ENCODE results near the gene KPNA1.

The KPNA1 gene

DNA sequence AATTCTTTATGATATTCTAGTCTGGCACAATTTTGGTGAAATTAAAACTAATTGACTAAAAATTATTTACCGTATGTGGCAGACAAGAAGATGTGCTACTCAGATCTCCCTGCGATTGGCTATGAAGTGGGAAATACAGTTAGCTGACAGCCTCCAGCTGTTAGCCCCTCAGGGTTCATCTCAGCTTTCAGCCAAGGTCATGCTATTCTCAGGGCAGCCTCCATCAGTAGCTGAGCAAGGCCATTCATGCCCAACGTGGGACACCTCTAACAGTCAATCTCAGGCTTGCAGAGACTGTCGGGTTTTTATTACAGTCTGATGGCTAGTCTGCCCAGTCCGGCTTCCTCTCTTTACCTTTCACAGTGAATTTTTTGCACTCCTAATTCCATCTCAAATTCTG lies 42.6 kb upstream of the KPNA1 start:
- Histone ChIP-seq H3K9me3 (replicated peaks in 1 of 11) (no peaks in the 10 kb centered on the region), H3K4me3 (no peak overlapping the region), H3K4me1 (peaks cover 0 to 21% (median 10%) of the 10 kb centered on the region in 10 experiments; a peak in 15 of 20 replicates), H3K9ac (no peak overlapping the region), H3K4me2 (no peak overlapping the region), H3K27me3 (no peaks in the 10 kb centered on the region), H3K36me3 (peaks cover 35 to 77% (median 54%) of the 10 kb centered on the region in 11 experiments), H3K27ac (no peak overlapping the region), H4K20me1 (peaks cover 0 to 27% (median 0%) of the 10 kb centered on the region in 11 experiments; a peak in 1 of 22 replicates)
- no peak for TF ChIP-seq Cebpa-rat (IDR thresholded peaks at IDR 0.05)

DNA sequence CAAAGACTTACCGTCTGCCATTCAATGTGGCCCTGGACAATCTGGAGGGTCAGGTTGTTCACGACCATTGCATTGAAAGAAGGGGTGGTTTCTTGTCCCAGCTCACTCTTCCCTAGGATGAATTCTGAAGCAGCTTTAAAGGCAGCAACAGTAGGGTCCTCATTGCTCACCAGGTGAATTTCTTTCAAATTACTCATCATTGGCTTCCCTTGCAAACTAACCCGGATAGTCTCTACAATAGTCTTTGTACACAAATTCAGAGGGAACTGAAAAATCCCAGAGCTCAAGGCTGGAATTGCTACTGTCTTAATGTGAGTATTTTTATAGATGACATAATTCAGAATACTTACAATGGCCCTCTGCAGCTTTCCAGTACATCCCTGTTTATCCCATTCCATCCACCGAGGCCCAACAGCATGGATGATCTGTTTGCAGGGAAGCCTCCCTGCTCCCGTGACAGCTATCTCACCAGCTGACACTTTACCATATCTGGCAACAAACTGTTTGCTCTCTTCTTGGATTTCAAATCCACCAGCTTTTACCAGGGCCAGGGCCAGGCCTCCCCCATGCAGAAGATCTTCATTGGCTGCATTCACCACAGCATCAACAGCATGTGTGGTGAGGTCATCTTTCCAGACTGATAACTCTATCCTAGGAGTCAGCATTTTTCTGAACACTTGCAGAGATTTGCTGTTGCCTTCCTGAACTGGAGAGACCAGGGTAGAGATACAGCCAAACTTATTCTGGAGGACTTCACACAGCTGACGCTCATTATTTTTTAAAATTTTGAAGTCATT lies 40.7 kb upstream of the KPNA1 start:
- Histone ChIP-seq H3K9me3 (replicated peaks in 1 of 11) (no peaks in the 10 kb centered on the region), H4K20me1 (peaks cover 0 to 26% (median 0%) of the 10 kb centered on the region in 11 experiments; a peak in 1 of 22 replicates), H3K27me3 (no peaks in the 10 kb centered on the region), H3K27ac (no peak overlapping the region), H3K4me3 (no peak overlapping the region), H3K9ac (no peak overlapping the region), H3K4me2 (no peak overlapping the region), H3K4me1 (peaks cover 0 to 10% (median 8%) of the 10 kb centered on the region in 10 experiments; a peak in 12 of 20 replicates), H3K36me3 (peaks cover 40 to 96% (median 71%) of the 10 kb centered on the region in 11 experiments)
- TF ChIP-seq Cebpa-rat (IDR thresholded peaks at IDR 0.05): no peak

DNA sequence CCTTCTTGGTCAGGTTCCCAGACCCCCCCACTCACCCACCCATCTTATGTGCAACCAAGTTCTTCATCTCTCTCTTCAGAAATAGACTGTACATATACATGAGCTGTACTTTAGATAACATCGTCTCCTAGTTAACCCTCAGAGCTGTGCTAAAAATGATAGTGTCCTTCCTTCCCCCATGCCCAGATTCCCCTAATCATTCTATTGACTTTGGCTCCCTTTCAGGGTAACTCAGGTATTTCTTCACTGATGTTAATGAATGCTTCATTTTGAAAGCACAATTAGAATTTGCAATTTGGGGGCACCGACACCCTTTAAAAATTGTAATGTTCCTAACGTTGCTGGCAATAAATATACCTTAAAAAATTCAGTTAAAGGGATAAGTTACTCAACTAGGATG lies 38.4 kb upstream of the KPNA1 start:
- Histone ChIP-seq H3K9me3 (replicated peaks in 1 of 11) (no peaks in the 10 kb centered on the region), H3K4me1 (no peaks in the 10 kb centered on the region), H3K9ac (no peak overlapping the region), H3K4me2 (no peak overlapping the region), H3K27ac (no peak overlapping the region), H4K20me1 (peaks cover 0 to 20% (median 0%) of the 10 kb centered on the region in 11 experiments; a peak in 1 of 22 replicates), H3K4me3 (no peak overlapping the region), H3K36me3 (peaks cover 47 to 100% (median 76%) of the 10 kb centered on the region in 11 experiments), H3K27me3 (no peaks in the 10 kb centered on the region)
- TF ChIP-seq Cebpa-rat (IDR thresholded peaks at IDR 0.05): no peak

DNA sequence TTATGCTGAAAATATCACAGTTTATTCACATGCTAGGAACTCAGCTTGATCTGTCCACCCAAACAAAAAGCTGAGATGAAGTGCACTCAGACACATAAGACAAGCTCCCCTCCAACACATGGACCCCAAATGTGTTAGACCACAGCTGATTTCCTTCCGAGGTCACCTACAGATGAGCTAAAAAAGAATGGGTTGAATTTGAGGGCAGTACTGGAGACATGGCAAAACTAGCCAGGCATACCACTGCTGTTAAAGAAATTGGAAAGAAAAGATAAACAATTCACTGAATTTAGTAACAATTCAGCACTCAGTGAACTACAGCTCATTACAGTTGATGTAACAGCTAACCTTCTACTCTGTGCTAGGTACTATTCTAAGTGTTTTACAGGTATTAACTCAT lies 33.9 kb upstream of the KPNA1 start:
- H3K36me3 ChIP-seq: peaks cover 32 to 99% (median 71%) of the 10 kb centered on the region in 11 experiments
- no peak for TF ChIP-seq Cebpa-rat (IDR thresholded peaks at IDR 0.05)

DNA sequence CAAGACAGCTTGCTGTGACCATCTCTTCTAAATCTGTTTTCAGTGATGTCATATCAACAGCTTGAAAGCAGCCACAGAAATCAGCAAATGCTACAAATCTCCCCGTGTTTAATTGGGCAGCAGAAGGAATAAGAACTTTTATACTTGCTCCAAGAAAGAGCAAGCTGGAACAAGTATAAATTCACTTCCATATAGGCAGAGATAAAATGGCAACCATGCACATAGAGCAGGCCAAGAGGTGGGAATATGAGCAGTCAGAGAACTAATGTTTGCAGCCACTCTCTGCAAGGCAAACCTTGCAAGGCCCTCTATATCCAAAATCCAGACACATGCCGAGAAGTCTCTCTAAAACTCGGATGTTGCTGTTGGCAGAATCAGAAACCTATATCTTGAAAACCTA lies 33.3 kb upstream of the KPNA1 start:
- no peak for TF ChIP-seq Cebpa-rat (IDR thresholded peaks at IDR 0.05)
- H3K9me3 ChIP-seq (replicated peaks in 1 of 11): no peaks in the 10 kb centered on the region
- H3K9ac ChIP-seq: no peak overlapping the region
- H3K27ac ChIP-seq: no peak overlapping the region
- no peak overlapping the region for H3K4me2 ChIP-seq
- H3K27me3 ChIP-seq: no peaks in the 10 kb centered on the region
- no peak overlapping the region for H3K4me3 ChIP-seq
- no peaks in the 10 kb centered on the region for H4K20me1 ChIP-seq
- no peaks in the 10 kb centered on the region for H3K4me1 ChIP-seq
- H3K36me3 ChIP-seq: peaks cover 37 to 99% (median 74%) of the 10 kb centered on the region in 11 experiments

More for the DNA sequence above, 33.9 kb upstream of the KPNA1 start:
- no peaks in the 10 kb centered on the region for H3K27me3 ChIP-seq
- H3K9ac ChIP-seq: no peak overlapping the region
- H3K4me2 ChIP-seq: no peak overlapping the region
- no peak overlapping the region for H3K4me3 ChIP-seq
- no peaks in the 10 kb centered on the region for H3K4me1 ChIP-seq
- no peaks in the 10 kb centered on the region for H3K9me3 ChIP-seq (replicated peaks in 1 of 11)
- peaks cover 0 to 3% (median 0%) of the 10 kb centered on the region in 11 experiments; a peak in 1 of 22 replicates for H4K20me1 ChIP-seq
- H3K27ac ChIP-seq: no peak overlapping the region

DNA sequence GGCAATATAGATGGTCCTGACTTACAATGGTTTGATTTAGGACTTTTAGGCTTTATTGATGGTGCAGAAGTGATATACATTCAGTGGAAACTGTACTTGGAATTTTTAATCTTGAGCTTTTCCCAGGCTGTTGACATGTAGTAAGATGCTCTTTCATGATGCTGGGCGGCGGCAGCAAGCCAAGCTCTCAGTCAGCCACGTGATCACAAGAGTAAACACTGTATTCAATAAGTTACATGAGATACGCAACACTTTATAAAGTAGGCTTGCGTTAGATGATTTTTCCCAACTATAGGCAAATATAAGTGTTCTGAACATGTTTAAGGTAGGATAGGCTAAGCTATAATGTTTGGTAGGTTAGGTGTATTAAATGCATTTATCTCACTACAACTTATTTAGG lies 31.4 kb upstream of the KPNA1 start:
- Histone ChIP-seq H3K9ac (no peak overlapping the region), H4K20me1 (no peaks in the 10 kb centered on the region), H3K4me2 (no peak overlapping the region), H3K27me3 (no peaks in the 10 kb centered on the region), H3K9me3 (replicated peaks in 1 of 11) (no peaks in the 10 kb centered on the region), H3K27ac (no peak overlapping the region), H3K4me1 (no peaks in the 10 kb centered on the region), H3K36me3 (peaks cover 29 to 98% (median 63%) of the 10 kb centered on the region in 11 experiments), H3K4me3 (no peak overlapping the region)
- TF ChIP-seq Cebpa-rat (IDR thresholded peaks at IDR 0.05): no peak

DNA sequence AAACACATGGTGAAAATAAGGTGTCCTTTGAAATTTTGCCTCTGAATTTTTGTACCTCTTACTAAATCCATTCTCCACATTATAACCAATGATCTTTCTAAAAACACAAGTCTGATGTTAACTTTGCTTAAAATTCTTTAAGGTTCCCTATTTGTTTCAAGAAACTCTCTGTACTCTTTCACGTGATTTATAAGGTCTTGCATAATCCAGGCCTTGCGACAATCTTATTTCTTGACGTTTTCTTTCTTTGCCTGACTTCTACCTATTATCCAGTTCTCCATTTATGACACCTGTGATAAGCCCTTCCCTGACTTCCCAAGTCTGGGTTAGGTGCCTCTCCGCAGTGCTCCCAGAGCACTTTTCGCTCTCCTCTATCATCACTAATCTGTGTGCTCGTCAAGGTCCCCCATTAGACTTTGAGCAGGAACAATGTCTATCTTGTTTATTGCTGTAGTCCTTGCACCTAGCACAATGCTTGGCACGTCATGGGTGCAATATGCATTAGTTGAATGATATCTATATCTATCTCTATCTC lies 24.3 kb upstream of the KPNA1 start:
- no peak for TF ChIP-seq Cebpa-rat (IDR thresholded peaks at IDR 0.05)
- Histone ChIP-seq H3K27me3 (no peaks in the 10 kb centered on the region), H3K4me1 (peaks cover 0 to 7% (median 4%) of the 10 kb centered on the region in 10 experiments; a peak in 3 of 20 replicates), H3K9ac (no peak overlapping the region), H3K4me3 (no peak overlapping the region), H3K36me3 (peaks cover 43 to 99% (median 54%) of the 10 kb centered on the region in 11 experiments), H3K4me2 (no peak overlapping the region), H3K9me3 (replicated peaks in 1 of 11) (no peaks in the 10 kb centered on the region), H3K27ac (no peak overlapping the region), H4K20me1 (peaks cover 0 to 9% (median 0%) of the 10 kb centered on the region in 11 experiments; a peak in 1 of 22 replicates)

DNA sequence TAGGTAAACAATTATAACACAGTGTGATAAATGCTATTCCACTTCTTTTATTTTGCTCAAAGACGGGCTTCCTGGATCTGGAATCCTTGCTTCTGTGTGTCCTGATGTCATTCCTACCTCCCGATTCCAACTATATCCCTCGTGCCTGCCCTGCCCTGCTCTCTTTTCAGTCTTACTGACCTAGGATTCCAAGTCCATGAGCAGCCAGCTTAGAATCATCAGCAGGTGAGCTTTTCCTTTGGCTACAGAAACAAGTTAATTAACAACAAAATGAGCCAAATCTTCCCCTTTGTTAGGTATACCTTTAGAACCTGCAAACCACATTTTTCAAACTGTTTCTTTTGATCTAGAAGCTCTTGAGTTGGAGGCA lies 21.9 kb upstream of the KPNA1 start:
- Histone ChIP-seq H3K9ac (no peak overlapping the region), H3K36me3 (peaks cover 58 to 100% (median 67%) of the 10 kb centered on the region in 11 experiments)

DNA sequence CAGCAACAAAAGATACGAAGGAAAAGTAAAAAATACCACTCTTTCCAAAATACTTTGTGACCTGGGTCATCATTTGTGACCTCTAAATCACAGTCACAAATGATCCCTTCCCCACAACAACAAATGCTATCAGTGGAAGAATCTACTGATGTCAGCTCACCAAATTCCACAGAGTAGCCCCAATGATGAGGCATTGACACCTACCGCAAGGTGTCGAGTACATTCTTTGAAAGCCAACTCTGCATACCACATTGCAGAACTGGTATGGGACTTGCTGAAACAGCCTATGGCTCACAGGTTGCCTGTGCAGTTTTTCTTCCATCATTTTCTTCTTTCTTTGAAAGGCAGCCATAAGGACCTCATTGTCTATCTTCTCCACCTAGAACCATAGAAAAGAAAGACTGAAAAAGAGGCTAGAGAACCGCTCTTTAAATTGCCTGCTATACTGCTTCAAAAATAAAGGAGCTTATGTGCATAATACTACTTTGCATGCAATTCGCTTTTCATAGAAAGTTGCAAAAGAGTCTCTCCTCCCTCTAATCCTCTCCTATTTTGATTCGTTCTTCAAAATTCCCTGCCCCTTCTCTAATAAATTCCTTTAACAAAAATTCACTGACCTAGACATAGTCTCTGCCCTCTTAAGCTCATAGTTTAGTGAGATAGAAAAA lies 21.4 kb upstream of the KPNA1 start:
- Histone ChIP-seq H3K4me3 (no peak overlapping the region), H3K9ac (no peak overlapping the region), H3K4me1 (peaks cover 0 to 7% (median 4%) of the 10 kb centered on the region in 10 experiments; a peak in 3 of 20 replicates), H4K20me1 (peaks cover 0 to 9% (median 0%) of the 10 kb centered on the region in 11 experiments; a peak in 1 of 22 replicates), H3K27me3 (no peaks in the 10 kb centered on the region), H3K27ac (no peak overlapping the region), H3K9me3 (replicated peaks in 1 of 11) (no peaks in the 10 kb centered on the region), H3K36me3 (peaks cover 63 to 100% (median 70%) of the 10 kb centered on the region in 11 experiments), H3K4me2 (no peak overlapping the region)
- no peak for TF ChIP-seq Cebpa-rat (IDR thresholded peaks at IDR 0.05)

More for the DNA sequence above, 21.9 kb upstream of the KPNA1 start:
- H4K20me1 ChIP-seq: peaks cover 0 to 9% (median 0%) of the 10 kb centered on the region in 11 experiments; a peak in 1 of 22 replicates
- no peaks in the 10 kb centered on the region for H3K27me3 ChIP-seq
- no peak overlapping the region for H3K27ac ChIP-seq
- no peaks in the 10 kb centered on the region for H3K9me3 ChIP-seq (replicated peaks in 1 of 11)
- no peak overlapping the region for H3K4me3 ChIP-seq
- H3K4me1 ChIP-seq: peaks cover 0 to 7% (median 4%) of the 10 kb centered on the region in 10 experiments; a peak in 3 of 20 replicates
- no peak for TF ChIP-seq Cebpa-rat (IDR thresholded peaks at IDR 0.05)
- no peak overlapping the region for H3K4me2 ChIP-seq

Data from BLaER1 treated with 17β-estradiol and CSF1 and Interleukin-3, amounts not matched to agents 10 nM and 100 nM (cell line).